AG04450 (cell line): ENCODE data around the gene HOXD12. TPM values are rescaled to one million over a fixed set of nuclear protein-coding genes. Genes with fewer than 3 reads are reported as not detected.

Source experiments
- CTCF ChIA-PET: fragments of 300-600, 350-600 bp; formaldehyde crosslinking; extraction: SDS; loops from one replicate; lab custom pipeline; 2022; ENCODE audit warnings: antibody characterized with exemption, inconsistent platforms; lab: Charles Lee
- POLR2A ChIA-PET: fragments of 350-600 bp; formaldehyde crosslinking; extraction: SDS; loops from one replicate; lab custom pipeline; 2021; ENCODE audit warnings: antibody characterized with exemption, inconsistent platforms; lab: Yijun Ruan, JAX
- DNase-seq: peaks from one replicate; pipeline ENCODE4 v3.0.0-alpha.2; 2011; ENCODE audit warnings: low read depth, low spot score
- H3K27ac ChIP-seq: one replicate; pipeline ENCODE4 v1.5.1; 2012; ENCODE audit warnings: low read depth, low read length, control low read depth
- H3K27me3 ChIP-seq: one replicate; pipeline ENCODE4 v1.6.0; 2012; ENCODE audit warnings: low read length; ENCODE audit not compliant: control insufficient read depth, insufficient read depth
- H3K4me3 ChIP-seq: 2 replicates; pipeline ENCODE4 v1.5.1; 2011; ENCODE audit warnings: mild to moderate bottlenecking, low read depth, low read length, control low read depth
- H3K9me3 ChIP-seq: 2 replicates; pipeline ENCODE4 v1.5.1; 2012; ENCODE audit warnings: low read length; ENCODE audit not compliant: control insufficient read depth, insufficient read depth
- polyA plus RNA-seq: library from polyadenylated mRNA; depleted of rRNA; stranded (reverse); fragments of >200 nt; gene quantifications from 2 replicates; pipeline ENCODE4 v1.2.3, GENCODE V29; 2011
- TF ChIP-seq, protein P1 (sequence below): IDR thresholded peaks from 2 replicates; pipeline ENCODE4 v1.5.1; 2011; ENCODE audit warnings: low read depth, low read length, control low read depth, inconsistent platforms

The HOXD12 gene
- polyA plus RNA-seq, 1 experiment, result not detected

DNA sequence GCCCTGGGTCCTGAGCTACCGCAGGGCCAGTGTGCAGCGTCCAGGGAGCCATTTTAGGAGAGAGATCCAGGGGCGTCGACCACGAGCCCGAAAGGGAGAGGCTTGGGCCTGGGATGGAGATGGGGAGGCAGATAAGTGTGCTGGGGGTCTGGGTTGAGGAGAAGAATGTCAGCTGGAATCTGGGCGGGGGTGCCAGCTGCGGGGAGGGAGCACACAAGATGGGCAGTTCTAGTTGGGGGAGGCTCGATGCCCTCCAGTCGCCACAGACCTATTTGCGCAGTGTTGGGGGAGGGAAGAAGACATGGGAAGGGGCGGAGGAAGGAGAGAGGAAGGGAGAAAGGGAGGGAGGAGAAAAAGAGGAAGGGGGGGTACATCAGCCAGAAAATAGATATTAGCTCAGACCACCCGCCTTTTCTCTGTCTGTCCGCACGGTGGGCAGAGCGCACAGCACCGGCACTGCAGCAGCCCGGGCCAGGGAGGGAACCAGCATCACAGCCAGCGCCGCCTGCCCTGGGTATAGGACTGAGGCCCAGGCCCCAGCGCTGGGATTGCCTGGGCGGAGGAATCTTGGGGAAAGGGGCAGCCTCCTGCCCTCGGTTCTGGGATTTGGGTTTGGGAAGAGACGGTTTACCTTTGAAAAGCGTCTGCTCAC is 5.6 kb downstream of the HOXD12 start:
- Histone ChIP-seq H3K27me3 (peaks cover 88% of the 10 kb centered on the region), H3K27ac (no peak overlapping the region), H3K4me3 (no peak overlapping the region), H3K9me3 (peaks cover 11% of the 10 kb centered on the region; the same call in 1 of the 2 replicates)
- TF ChIP-seq, protein P1, sequence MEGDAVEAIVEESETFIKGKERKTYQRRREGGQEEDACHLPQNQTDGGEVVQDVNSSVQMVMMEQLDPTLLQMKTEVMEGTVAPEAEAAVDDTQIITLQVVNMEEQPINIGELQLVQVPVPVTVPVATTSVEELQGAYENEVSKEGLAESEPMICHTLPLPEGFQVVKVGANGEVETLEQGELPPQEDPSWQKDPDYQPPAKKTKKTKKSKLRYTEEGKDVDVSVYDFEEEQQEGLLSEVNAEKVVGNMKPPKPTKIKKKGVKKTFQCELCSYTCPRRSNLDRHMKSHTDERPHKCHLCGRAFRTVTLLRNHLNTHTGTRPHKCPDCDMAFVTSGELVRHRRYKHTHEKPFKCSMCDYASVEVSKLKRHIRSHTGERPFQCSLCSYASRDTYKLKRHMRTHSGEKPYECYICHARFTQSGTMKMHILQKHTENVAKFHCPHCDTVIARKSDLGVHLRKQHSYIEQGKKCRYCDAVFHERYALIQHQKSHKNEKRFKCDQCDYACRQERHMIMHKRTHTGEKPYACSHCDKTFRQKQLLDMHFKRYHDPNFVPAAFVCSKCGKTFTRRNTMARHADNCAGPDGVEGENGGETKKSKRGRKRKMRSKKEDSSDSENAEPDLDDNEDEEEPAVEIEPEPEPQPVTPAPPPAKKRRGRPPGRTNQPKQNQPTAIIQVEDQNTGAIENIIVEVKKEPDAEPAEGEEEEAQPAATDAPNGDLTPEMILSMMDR, result no peak
- POLR2A ChIA-PET, result no interaction called here
- CTCF ChIA-PET, result no interaction called here
- DNase-seq, result no peak

DNA sequence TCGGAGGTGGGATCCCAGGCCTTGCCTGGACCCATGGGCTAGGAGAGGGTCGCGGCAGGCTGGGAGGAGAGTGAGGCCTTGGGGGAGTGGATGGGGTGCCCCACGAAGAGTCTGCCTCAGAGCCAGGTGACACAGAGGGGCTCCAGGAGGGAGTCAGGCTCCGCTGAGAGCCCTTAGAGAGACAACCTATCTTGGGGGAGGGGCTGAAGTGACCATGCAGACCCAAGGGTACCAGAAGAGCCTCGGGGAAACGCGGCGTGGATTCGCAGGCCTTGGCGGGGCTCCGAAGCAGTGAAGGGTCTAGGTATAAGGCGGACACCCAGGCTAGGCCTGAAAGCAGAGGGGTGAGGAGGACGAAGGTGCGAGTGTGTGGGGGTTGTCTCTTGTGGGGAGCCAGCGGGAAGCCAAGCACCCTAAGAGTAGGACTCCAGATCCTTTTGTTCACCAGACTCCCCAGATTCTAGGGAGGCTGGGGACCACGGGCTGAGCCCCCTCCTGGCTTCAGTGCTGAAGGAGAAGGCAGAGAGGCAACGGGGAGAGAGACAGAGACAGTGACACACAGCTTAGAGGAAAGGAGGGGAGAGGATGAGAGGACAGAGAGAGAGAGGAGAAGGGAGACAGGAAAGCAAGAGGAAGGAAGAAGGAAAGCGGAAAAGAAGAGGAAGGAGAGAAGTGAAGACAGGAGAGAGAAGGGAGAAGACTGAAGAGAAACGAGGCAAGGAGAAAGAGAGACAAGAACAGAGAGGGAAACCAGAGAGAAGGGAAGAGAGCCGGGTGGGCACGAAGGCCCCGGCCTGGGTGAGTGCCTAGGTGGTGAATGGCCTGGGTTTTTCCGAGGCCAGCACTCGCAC is 6.4 kb downstream of the HOXD12 start:
- no peak for DNase-seq
- Histone ChIP-seq H3K9me3 (peaks cover 6% of the 10 kb centered on the region; the same call in 1 of the 2 replicates), H3K27ac (no peak overlapping the region), H3K27me3 (peaks cover 88% of the 10 kb centered on the region), H3K4me3 (no peak overlapping the region)
- ChIA-PET CTCF (no interaction called here), POLR2A (no interaction called here)
- TF ChIP-seq, protein P1, result no peak

DNA sequence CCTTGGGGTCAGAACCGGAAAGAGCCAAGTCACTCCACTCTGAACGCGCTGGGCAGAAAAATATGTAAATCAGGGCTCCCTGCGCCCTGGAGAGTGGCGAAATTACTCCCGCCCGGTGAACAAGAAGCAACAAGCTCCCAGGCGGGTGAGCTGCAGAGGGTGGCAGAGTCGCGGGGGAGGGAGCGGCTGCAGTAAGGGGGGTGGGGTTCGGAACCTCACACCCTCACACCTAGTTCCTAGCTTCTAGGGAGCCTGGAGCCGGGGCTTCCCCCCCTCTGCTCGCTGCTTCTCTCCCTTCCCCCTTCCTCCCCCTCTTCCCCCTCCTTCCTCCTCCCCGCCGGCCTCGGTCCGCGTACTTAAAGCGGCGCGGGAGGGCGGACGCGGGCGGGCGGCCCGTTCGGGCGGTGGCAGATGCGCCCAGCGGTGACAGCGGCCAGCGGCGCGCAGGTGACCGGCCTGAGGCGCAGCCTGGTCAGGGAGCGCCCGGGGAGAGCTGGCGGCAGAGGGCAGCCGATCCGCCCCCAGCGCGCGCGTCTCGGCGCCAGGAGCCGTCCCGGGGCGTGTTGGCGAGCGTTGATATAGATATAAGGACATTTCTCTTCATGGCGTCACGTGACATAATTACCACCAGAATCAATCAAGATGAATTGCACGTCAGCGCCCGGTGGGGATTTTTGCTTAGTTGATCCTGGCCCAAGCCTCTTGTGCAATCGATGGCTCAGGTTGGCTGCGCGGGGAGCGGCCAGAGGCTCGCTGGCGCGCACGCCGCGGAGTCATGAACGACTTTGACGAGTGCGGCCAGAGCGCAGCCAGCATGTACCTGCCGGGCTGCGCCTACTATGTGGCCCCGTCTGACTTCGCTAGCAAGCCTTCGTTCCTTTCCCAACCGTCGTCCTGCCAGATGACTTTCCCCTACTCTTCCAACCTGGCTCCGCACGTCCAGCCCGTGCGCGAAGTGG is 7.3 kb downstream of the HOXD12 start, which contains the start of gene HOXD11:
Gene HOXD11 (plus strand): TSS at position 700 of the 959 bp plus-strand sequence. CDS start 76 bp downstream, at position 776.
- Histone ChIP-seq H3K27me3 (peaks cover 86% of the 10 kb centered on the region), H3K9me3 (peaks cover 6% of the 10 kb centered on the region; the same call in 1 of the 2 replicates), H3K4me3 (no peak within 1 kb of the TSS), H3K27ac (no peak within 1 kb of the TSS)
- TF ChIP-seq, protein P1, result no peak
- POLR2A ChIA-PET, result interaction anchor here (0.6 kb wide), 1 partner anchor 736 kb away, joined by 3 read pairs; no protein-coding TSS in a partner anchor
- CTCF ChIA-PET, result no interaction called here
- no peak for DNase-seq

GRCh38 chr2:176107731-176108181 is 8.2 kb downstream of the HOXD12 start:
- Histone ChIP-seq H3K27me3 (peaks cover 86% of the 10 kb centered on the region), H3K9me3 (peaks cover 11% of the 10 kb centered on the region; the same call in 1 of the 2 replicates), H3K27ac (no peak overlapping the region), H3K4me3 (no peak overlapping the region)
- CTCF ChIA-PET, result no interaction called here
- TF ChIP-seq, protein P1, result no peak
- no peak for DNase-seq
- POLR2A ChIA-PET, result interaction anchor here (0.6 kb wide), 1 partner anchor 735 kb away, joined by 3 read pairs; no protein-coding TSS in a partner anchor
